Skeletal muscle satellite cell (primary cell): ENCODE data around the gene SF3B1.
"Not testable (repeated sequence)": the region's sequence is repeated elsewhere in the genome, so short reads cannot be mapped to it uniquely, and the experiment has no call there.

Experiments
- H3K27me3 ChIP-seq: 2 replicates; pipeline ENCODE4 v1.7.0; 2013; ENCODE audit warnings: low read length; ENCODE audit not compliant: control insufficient read depth, insufficient read depth
- H3K36me3 ChIP-seq: 2 replicates; pipeline ENCODE4 v1.7.0; 2013; ENCODE audit warnings: mild to moderate bottlenecking, control low read depth, low read length; ENCODE audit not compliant: insufficient read depth
- H3K4me1 ChIP-seq: 2 replicates; pipeline ENCODE4 v1.7.0; 2013; ENCODE audit warnings: low read length; ENCODE audit not compliant: control insufficient read depth, insufficient read depth
- H3K4me2 ChIP-seq: 2 replicates; pipeline ENCODE4 v1.7.0; 2013; ENCODE audit warnings: mild to moderate bottlenecking, low read length
- H3K4me3 ChIP-seq: 2 replicates; pipeline ENCODE4 v1.7.0; 2013; ENCODE audit warnings: low read length
- H3K9ac ChIP-seq: 2 replicates; pipeline ENCODE4 v1.7.0; 2013; ENCODE audit warnings: mild to moderate bottlenecking, low read depth, low read length, moderate library complexity
- H3K9me3 ChIP-seq: replicated peaks from 2 replicates; pipeline ENCODE4 v1.7.0; 2013; ENCODE audit warnings: mild to moderate bottlenecking, control low read depth, low read length

Gene SF3B1

GRCh38 chr2:197378086-197378485 is 56.7 kb downstream of the SF3B1 start:
- no peaks in the 10 kb centered on the region for H3K36me3 ChIP-seq
- no peak overlapping the region for H3K4me3 ChIP-seq
- H3K4me1 ChIP-seq, result peaks cover 17% of the 10 kb centered on the region
- no peaks in the 10 kb centered on the region for H3K27me3 ChIP-seq
- H3K4me2 ChIP-seq, result no peak overlapping the region
- H3K9ac ChIP-seq, result no peak overlapping the region
- H3K9me3 ChIP-seq, result no peaks in the 10 kb centered on the region

- Histone ChIP-seq H3K27me3 (no peaks in the 10 kb centered on the region), H3K4me1 (peaks cover 21% of the 10 kb centered on the region), H3K36me3 (no peaks in the 10 kb centered on the region), H3K4me3 (no peak overlapping the region), H3K4me2 (no peak overlapping the region), H3K9me3 (no peaks in the 10 kb centered on the region), H3K9ac (no peak overlapping the region)
Observed at GRCh38 chr2:197377670-197378069, 57.2 kb downstream of the SF3B1 start.

GRCh38 chr2:197372592-197372991 is 62.2 kb downstream of the SF3B1 start:
- Histone ChIP-seq H3K27me3 (no peaks in the 10 kb centered on the region), H3K9ac (no peak overlapping the region), H3K9me3 (no peaks in the 10 kb centered on the region), H3K4me3 (no peak overlapping the region), H3K4me2 (no peak overlapping the region), H3K4me1 (peaks cover 16% of the 10 kb centered on the region), H3K36me3 (no peaks in the 10 kb centered on the region)

- not testable (repeated sequence) for H3K9me3 ChIP-seq, H3K27me3 ChIP-seq, H3K9ac ChIP-seq, H3K4me3 ChIP-seq, H3K36me3 ChIP-seq, H3K4me2 ChIP-seq
- peaks cover 14% of the 10 kb centered on the region for H3K4me1 ChIP-seq
Observed at GRCh38 chr2:197370664-197371063, 64.2 kb downstream of the SF3B1 start.

GRCh38 chr2:197369933-197370320 is 64.9 kb downstream of the SF3B1 start:
- Histone ChIP-seq H3K36me3 (no peaks in the 10 kb centered on the region), H3K4me1 (peaks cover 14% of the 10 kb centered on the region), H3K4me2 (no peak overlapping the region), H3K9me3 (no peaks in the 10 kb centered on the region), H3K27me3 (no peaks in the 10 kb centered on the region), H3K9ac (no peak overlapping the region), H3K4me3 (no peak overlapping the region)

GRCh38 chr2:197369228-197369932 is 65.4 kb downstream of the SF3B1 start:
- peaks cover 14% of the 10 kb centered on the region for H3K4me1 ChIP-seq
- no peak overlapping the region for H3K9ac ChIP-seq
- H3K27me3 ChIP-seq, result no peaks in the 10 kb centered on the region
- no peaks in the 10 kb centered on the region for H3K9me3 ChIP-seq
- H3K36me3 ChIP-seq, result no peaks in the 10 kb centered on the region
- H3K4me2 ChIP-seq, result no peak overlapping the region
- H3K4me3 ChIP-seq, result no peak overlapping the region

- H3K36me3 ChIP-seq, result no peaks in the 10 kb centered on the region
- H3K9me3 ChIP-seq, result no peaks in the 10 kb centered on the region
- H3K4me3 ChIP-seq, result no peak overlapping the region
- H3K4me2 ChIP-seq, result no peak overlapping the region
- peaks cover 14% of the 10 kb centered on the region for H3K4me1 ChIP-seq
- H3K27me3 ChIP-seq, result no peaks in the 10 kb centered on the region
- no peak overlapping the region for H3K9ac ChIP-seq
Observed at GRCh38 chr2:197368412-197368811, 66.4 kb downstream of the SF3B1 start.

GRCh38 chr2:197363998-197364397 is 70.8 kb downstream of the SF3B1 start:
- H3K27me3 ChIP-seq, result no peaks in the 10 kb centered on the region
- no peaks in the 10 kb centered on the region for H3K36me3 ChIP-seq
- H3K4me2 ChIP-seq, result no peak overlapping the region
- no peak overlapping the region for H3K9ac ChIP-seq
- peaks cover 8% of the 10 kb centered on the region for H3K4me1 ChIP-seq
- H3K9me3 ChIP-seq, result no peaks in the 10 kb centered on the region
- no peak overlapping the region for H3K4me3 ChIP-seq

GRCh38 chr2:197360744-197361156 is 74.1 kb downstream of the SF3B1 start:
- no peak overlapping the region for H3K9ac ChIP-seq
- no peaks in the 10 kb centered on the region for H3K27me3 ChIP-seq
- H3K4me3 ChIP-seq, result no peak overlapping the region
- no peak overlapping the region for H3K4me2 ChIP-seq
- no peaks in the 10 kb centered on the region for H3K36me3 ChIP-seq
- peaks cover 8% of the 10 kb centered on the region for H3K4me1 ChIP-seq
- H3K9me3 ChIP-seq, result no peaks in the 10 kb centered on the region

- Histone ChIP-seq H3K9ac (no peak overlapping the region), H3K4me1 (peaks cover 8% of the 10 kb centered on the region), H3K27me3 (no peaks in the 10 kb centered on the region), H3K4me3 (no peak overlapping the region), H3K36me3 (no peaks in the 10 kb centered on the region), H3K9me3 (no peaks in the 10 kb centered on the region), H3K4me2 (no peak overlapping the region)
Observed at GRCh38 chr2:197359859-197360258, 75.0 kb downstream of the SF3B1 start.

GRCh38 chr2:197358931-197359330 is 75.9 kb downstream of the SF3B1 start:
- Histone ChIP-seq H3K36me3 (no peaks in the 10 kb centered on the region), H3K9me3 (no peaks in the 10 kb centered on the region), H3K27me3 (no peaks in the 10 kb centered on the region), H3K9ac (no peak overlapping the region), H3K4me2 (no peak overlapping the region), H3K4me1 (peaks cover 8% of the 10 kb centered on the region), H3K4me3 (no peak overlapping the region)

- Histone ChIP-seq H3K36me3 (no peaks in the 10 kb centered on the region), H3K9me3 (no peaks in the 10 kb centered on the region), H3K4me2 (no peak overlapping the region)
Observed at GRCh38 chr2:197357986-197358385, 76.8 kb downstream of the SF3B1 start.

More at GRCh38 chr2:197357986-197358385, 76.8 kb downstream of the SF3B1 start:
- Histone ChIP-seq H3K4me1 (peaks cover 8% of the 10 kb centered on the region), H3K9ac (no peak overlapping the region), H3K27me3 (no peaks in the 10 kb centered on the region), H3K4me3 (no peak overlapping the region)
